Measurements from ENCODE around the gene KCNG2.

DNA sequence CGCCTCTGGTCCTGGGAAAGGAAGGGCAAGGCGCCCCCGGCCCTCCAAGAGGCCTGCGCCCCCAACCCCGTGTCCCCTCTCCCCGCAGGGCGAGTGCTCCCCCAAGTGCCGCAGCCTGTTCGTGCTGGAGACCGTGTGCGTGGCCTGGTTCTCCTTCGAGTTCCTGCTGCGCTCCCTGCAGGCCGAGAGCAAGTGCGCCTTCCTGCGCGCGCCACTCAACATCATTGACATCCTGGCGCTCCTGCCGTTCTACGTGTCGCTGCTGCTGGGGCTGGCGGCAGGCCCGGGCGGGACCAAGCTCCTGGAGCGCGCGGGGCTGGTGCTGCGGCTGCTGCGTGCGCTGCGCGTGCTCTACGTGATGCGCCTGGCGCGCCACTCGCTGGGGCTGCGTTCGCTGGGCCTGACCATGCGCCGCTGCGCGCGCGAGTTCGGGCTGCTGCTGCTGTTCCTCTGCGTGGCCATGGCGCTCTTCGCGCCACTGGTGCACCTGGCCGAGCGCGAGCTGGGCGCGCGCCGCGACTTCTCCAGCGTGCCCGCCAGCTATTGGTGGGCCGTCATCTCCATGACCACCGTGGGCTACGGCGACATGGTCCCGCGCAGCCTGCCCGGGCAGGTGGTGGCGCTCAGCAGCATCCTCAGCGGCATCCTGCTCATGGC is 101.3 kb downstream of the KCNG2 start:
- TF ChIP-seq EP300 (IDR thresholded peaks at IDR 0.05; ENCODE audit: low read depth) (no peak), POLR2A (IDR thresholded peaks at IDR 0.05) (no peak)
- TF ChIP-seq, protein P1, sequence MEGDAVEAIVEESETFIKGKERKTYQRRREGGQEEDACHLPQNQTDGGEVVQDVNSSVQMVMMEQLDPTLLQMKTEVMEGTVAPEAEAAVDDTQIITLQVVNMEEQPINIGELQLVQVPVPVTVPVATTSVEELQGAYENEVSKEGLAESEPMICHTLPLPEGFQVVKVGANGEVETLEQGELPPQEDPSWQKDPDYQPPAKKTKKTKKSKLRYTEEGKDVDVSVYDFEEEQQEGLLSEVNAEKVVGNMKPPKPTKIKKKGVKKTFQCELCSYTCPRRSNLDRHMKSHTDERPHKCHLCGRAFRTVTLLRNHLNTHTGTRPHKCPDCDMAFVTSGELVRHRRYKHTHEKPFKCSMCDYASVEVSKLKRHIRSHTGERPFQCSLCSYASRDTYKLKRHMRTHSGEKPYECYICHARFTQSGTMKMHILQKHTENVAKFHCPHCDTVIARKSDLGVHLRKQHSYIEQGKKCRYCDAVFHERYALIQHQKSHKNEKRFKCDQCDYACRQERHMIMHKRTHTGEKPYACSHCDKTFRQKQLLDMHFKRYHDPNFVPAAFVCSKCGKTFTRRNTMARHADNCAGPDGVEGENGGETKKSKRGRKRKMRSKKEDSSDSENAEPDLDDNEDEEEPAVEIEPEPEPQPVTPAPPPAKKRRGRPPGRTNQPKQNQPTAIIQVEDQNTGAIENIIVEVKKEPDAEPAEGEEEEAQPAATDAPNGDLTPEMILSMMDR (IDR thresholded peaks at IDR 0.05): no peak

Measured in transverse colon (tissue), 3 donors.